Activated CD4-positive, CD25-positive, alpha-beta regulatory T cell (primary cell): ENCODE results near the gene TPST1.
"Not testable (repeated sequence)": the region's sequence is repeated elsewhere in the genome, so short reads cannot be mapped to it uniquely, and the experiment has no call there.

Source experiments
- DNase-seq, 4 experiments: peaks; one replicate each; lab custom pipeline; 2025; lab: John Stamatoyannopoulos, UW

The TPST1 gene

GRCh38 chr7:66204822-66205740 is at the start of gene TPST1:
Gene TPST1 (plus strand): TSS chr7:66205334. CDS start chr7:66240426, 35,092 bp downstream.
- DNase-seq, result peak; percentile 20 to 54 (median 33)

GRCh38 chr7:66156035-66156434 is 49.1 kb upstream of the TPST1 start:
- DNase-seq, result not testable (repeated sequence)

- DNase-seq, result no peak
These were observed 48.1 kb upstream of the TPST1 start for GRCh38 chr7:66157060-66157459.

GRCh38 chr7:66162622-66163021 is 42.5 kb upstream of the TPST1 start:
- no peak for DNase-seq

- no peak for DNase-seq
These were observed 41.9 kb upstream of the TPST1 start for GRCh38 chr7:66163186-66163610.

- DNase-seq, result no peak
These were observed 40.8 kb upstream of the TPST1 start for GRCh38 chr7:66164356-66164755.

- DNase-seq, result no peak
These were observed 37.3 kb upstream of the TPST1 start for GRCh38 chr7:66167773-66168387.

GRCh38 chr7:66169616-66170015 is 35.5 kb upstream of the TPST1 start:
- DNase-seq, result no peak

- DNase-seq, result no peak
These were observed 34.6 kb upstream of the TPST1 start for GRCh38 chr7:66170309-66171231.

GRCh38 chr7:66172536-66173401 is 32.4 kb upstream of the TPST1 start:
- DNase-seq, result not testable (repeated sequence)

GRCh38 chr7:66173856-66174255 is 31.3 kb upstream of the TPST1 start:
- no peak for DNase-seq

GRCh38 chr7:66175006-66175405 is 30.1 kb upstream of the TPST1 start:
- DNase-seq, result not testable (repeated sequence)

GRCh38 chr7:66176914-66177313 is 28.2 kb upstream of the TPST1 start:
- DNase-seq, result no peak

- DNase-seq, result no peak
These were observed 26.9 kb upstream of the TPST1 start for GRCh38 chr7:66178258-66178657.

- DNase-seq, result no peak
These were observed 23.8 kb upstream of the TPST1 start for GRCh38 chr7:66181329-66181728.

GRCh38 chr7:66181845-66182244 is 23.3 kb upstream of the TPST1 start:
- DNase-seq, result no peak

GRCh38 chr7:66182920-66183319 is 22.2 kb upstream of the TPST1 start:
- no peak for DNase-seq

GRCh38 chr7:66183700-66184099 is 21.4 kb upstream of the TPST1 start:
- no peak for DNase-seq

- DNase-seq, result no peak
These were observed 19.4 kb upstream of the TPST1 start for GRCh38 chr7:66185680-66186187.

- DNase-seq, result no peak
These were observed 18.1 kb upstream of the TPST1 start for GRCh38 chr7:66186991-66187390.

GRCh38 chr7:66187905-66188304 is 17.2 kb upstream of the TPST1 start:
- DNase-seq, result no peak
